ENCODE measurements around the gene SLMAP. TPM values are rescaled to one million over a fixed set of nuclear protein-coding genes. Genes with fewer than 3 reads are reported as not detected.

Gene SLMAP
- total RNA-seq, 1 donor from 2014 or later, result 52.0 TPM

- TF ChIP-seq, protein P1, sequence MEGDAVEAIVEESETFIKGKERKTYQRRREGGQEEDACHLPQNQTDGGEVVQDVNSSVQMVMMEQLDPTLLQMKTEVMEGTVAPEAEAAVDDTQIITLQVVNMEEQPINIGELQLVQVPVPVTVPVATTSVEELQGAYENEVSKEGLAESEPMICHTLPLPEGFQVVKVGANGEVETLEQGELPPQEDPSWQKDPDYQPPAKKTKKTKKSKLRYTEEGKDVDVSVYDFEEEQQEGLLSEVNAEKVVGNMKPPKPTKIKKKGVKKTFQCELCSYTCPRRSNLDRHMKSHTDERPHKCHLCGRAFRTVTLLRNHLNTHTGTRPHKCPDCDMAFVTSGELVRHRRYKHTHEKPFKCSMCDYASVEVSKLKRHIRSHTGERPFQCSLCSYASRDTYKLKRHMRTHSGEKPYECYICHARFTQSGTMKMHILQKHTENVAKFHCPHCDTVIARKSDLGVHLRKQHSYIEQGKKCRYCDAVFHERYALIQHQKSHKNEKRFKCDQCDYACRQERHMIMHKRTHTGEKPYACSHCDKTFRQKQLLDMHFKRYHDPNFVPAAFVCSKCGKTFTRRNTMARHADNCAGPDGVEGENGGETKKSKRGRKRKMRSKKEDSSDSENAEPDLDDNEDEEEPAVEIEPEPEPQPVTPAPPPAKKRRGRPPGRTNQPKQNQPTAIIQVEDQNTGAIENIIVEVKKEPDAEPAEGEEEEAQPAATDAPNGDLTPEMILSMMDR (IDR thresholded peaks at IDR 0.05; ENCODE audit: partially characterized antibody, unreplicated experiment), result no peak
- no peak for DNase-seq
- no peak overlapping the region for H3K27ac Mint-ChIP-seq (ENCODE audit: unreplicated experiment)
- no peaks in the 10 kb centered on the region for H3K27me3 Mint-ChIP-seq (ENCODE audit: unreplicated experiment)
- H3K4me1 Mint-ChIP-seq (ENCODE audit: low read depth, unreplicated experiment), result no peaks in the 10 kb centered on the region
- H3K9me3 Mint-ChIP-seq (ENCODE audit: unreplicated experiment), result no peaks in the 10 kb centered on the region
- no peak overlapping the region for H3K4me3 Mint-ChIP-seq (ENCODE audit: unreplicated experiment)
- H3K36me3 Mint-ChIP-seq (ENCODE audit: unreplicated experiment), result no peaks in the 10 kb centered on the region
Measured at GRCh38 chr3:57896031-57896430, 139.9 kb downstream of the SLMAP start.

DNA sequence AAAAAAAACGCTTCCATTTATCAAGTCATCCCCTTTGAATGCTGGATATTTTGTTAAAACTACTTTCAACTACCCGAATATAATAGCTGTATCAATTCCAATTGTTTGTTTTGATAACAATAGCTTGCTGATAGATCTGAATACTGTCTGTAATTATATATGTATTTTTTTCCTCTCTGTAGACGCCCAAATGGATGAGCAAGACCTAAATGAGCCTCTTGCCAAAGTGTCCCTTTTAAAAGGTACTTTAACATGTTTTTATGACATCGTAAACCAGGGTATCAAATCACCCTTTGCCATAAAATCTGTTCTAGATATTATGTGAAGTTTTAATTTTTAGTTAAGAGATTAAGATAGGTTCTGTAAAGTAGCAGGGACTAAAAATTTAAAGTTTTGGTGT lies 140.6 kb downstream of the SLMAP start:
- TF ChIP-seq, protein P1 (IDR thresholded peaks at IDR 0.05; ENCODE audit: partially characterized antibody, unreplicated experiment), result no peak
- no peak overlapping the region for H3K27ac Mint-ChIP-seq (ENCODE audit: unreplicated experiment)

GRCh38 chr3:57900786-57901185 lies 144.7 kb downstream of the SLMAP start:
- DNase-seq, result no peak
- TF ChIP-seq, protein P1 (IDR thresholded peaks at IDR 0.05; ENCODE audit: partially characterized antibody, unreplicated experiment), result no peak
- no peaks in the 10 kb centered on the region for H3K36me3 Mint-ChIP-seq (ENCODE audit: unreplicated experiment)
- H3K9me3 Mint-ChIP-seq (ENCODE audit: unreplicated experiment), result no peaks in the 10 kb centered on the region
- H3K27me3 Mint-ChIP-seq (ENCODE audit: unreplicated experiment), result no peaks in the 10 kb centered on the region
- no peak overlapping the region for H3K4me3 Mint-ChIP-seq (ENCODE audit: unreplicated experiment)
- H3K27ac Mint-ChIP-seq (ENCODE audit: unreplicated experiment), result no peak overlapping the region
- H3K4me1 Mint-ChIP-seq (ENCODE audit: low read depth, unreplicated experiment), result no peaks in the 10 kb centered on the region

More for the DNA sequence above, 140.6 kb downstream of the SLMAP start:
- Mint-ChIP-seq H3K4me1 (ENCODE audit: low read depth, unreplicated experiment) (no peaks in the 10 kb centered on the region), H3K9me3 (ENCODE audit: unreplicated experiment) (no peaks in the 10 kb centered on the region), H3K27me3 (ENCODE audit: unreplicated experiment) (no peaks in the 10 kb centered on the region), H3K36me3 (ENCODE audit: unreplicated experiment) (no peaks in the 10 kb centered on the region), H3K4me3 (ENCODE audit: unreplicated experiment) (no peak overlapping the region)
- DNase-seq, result no peak

- no peak overlapping the region for H3K4me3 Mint-ChIP-seq (ENCODE audit: unreplicated experiment)
- no peaks in the 10 kb centered on the region for H3K36me3 Mint-ChIP-seq (ENCODE audit: unreplicated experiment)
- no peaks in the 10 kb centered on the region for H3K4me1 Mint-ChIP-seq (ENCODE audit: low read depth, unreplicated experiment)
- TF ChIP-seq, protein P1 (IDR thresholded peaks at IDR 0.05; ENCODE audit: partially characterized antibody, unreplicated experiment), result no peak
- no peaks in the 10 kb centered on the region for H3K27me3 Mint-ChIP-seq (ENCODE audit: unreplicated experiment)
- DNase-seq, result no peak
- no peaks in the 10 kb centered on the region for H3K9me3 Mint-ChIP-seq (ENCODE audit: unreplicated experiment)
- H3K27ac Mint-ChIP-seq (ENCODE audit: unreplicated experiment), result no peak overlapping the region
Measured at GRCh38 chr3:57903124-57903890, 147.2 kb downstream of the SLMAP start.

GRCh38 chr3:57910990-57911389 lies 154.9 kb downstream of the SLMAP start:
- Mint-ChIP-seq H3K4me3 (ENCODE audit: unreplicated experiment) (no peak overlapping the region), H3K9me3 (ENCODE audit: unreplicated experiment) (no peaks in the 10 kb centered on the region), H3K27ac (ENCODE audit: unreplicated experiment) (no peak overlapping the region), H3K27me3 (ENCODE audit: unreplicated experiment) (no peaks in the 10 kb centered on the region), H3K4me1 (ENCODE audit: low read depth, unreplicated experiment) (no peaks in the 10 kb centered on the region), H3K36me3 (ENCODE audit: unreplicated experiment) (no peaks in the 10 kb centered on the region)
- TF ChIP-seq, protein P1 (IDR thresholded peaks at IDR 0.05; ENCODE audit: partially characterized antibody, unreplicated experiment), result peak; percentile 34
- no peak for DNase-seq

Measured in glutamatergic neuron (in vitro differentiated cells).